ENCODE measurements around the gene ERGIC1. TPM values are rescaled to one million over a fixed set of nuclear protein-coding genes. Genes with fewer than 3 reads are reported as not detected.

Gene ERGIC1
- total and polyA plus RNA-seq, 2 of the 13 experiments (the other 11 are each of a cell fraction or from before 2014, with no cell fraction given) = 78.5 to 184 TPM

DNA sequence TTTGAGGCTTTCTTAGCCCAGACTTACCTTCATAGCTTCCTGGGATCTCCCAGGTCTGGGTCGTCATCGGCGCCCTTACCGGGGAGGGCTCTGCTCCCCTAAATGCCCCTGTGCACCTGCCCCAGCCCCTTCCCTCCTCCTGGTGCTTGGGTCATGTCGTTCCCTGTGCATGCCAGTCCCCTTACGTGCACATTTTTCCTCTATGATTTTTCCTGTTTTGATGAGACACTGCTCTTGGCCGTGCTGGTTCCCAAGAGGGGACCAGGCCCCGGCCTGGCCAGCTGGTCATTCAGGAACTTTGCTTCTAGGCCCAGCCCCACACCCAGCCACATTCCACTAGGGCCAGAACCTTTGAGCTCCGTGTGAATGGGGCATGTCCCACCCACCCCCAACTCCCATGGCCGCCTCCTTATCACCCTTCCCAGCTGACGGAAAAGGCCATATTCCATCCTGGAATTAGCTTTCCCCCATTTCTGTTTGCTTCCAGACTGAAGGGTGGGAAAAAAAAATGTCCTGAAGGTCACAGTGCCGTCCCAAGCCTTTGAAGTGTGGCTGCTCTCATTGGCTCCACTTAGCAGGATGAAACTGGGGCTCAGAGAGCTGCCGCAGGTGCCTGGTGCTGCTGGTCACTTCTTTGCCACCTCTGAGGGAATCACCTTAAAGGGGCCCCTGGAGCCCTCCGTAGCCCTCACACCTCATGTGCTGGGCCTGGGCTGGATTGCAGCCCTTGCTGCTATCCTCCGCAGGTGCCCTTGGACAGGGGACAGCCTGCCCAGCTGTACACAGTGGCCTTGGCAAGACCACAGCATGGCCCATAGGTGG lies 25.1 kb downstream of the ERGIC1 start (continued):
- no peak; the same call in 1 of the 2 replicates for TF ChIP-seq ZNF703 (CRISPR knock-in tag; IDR thresholded peaks at IDR 0.05; ENCODE audit: borderline replicate concordance)
- TF ChIP-seq ZBTB3 (CRISPR knock-in tag; IDR thresholded peaks at IDR 0.05; ENCODE audit: borderline replicate concordance, low read depth) = peak; percentile 84
- no peak for TF ChIP-seq GATAD1 (CRISPR knock-in tag; IDR thresholded peaks at IDR 0.05)
- TF ChIP-seq ELF1 (CRISPR knock-in tag; IDR thresholded peaks at IDR 0.05) = peak; percentile 21; the same call in 1 of the 2 replicates
- no peak; the same call in 1 of the 2 replicates for TF ChIP-seq ZNF160 (CRISPR knock-in tag; IDR thresholded peaks at IDR 0.05)
- 0 out of 2 replicates have a peak, but pooled peaks have one; percentile 51 for TF ChIP-seq ZNF788 (CRISPR knock-in tag; IDR thresholded peaks at IDR 0.05; ENCODE audit: borderline replicate concordance)
- TF ChIP-seq PHF8 (CRISPR knock-in tag; IDR thresholded peaks at IDR 0.05) = peak; percentile 22
- peak; percentile 23; the same call in 1 of the 2 replicates for TF ChIP-seq TCF7L2 (IDR thresholded peaks at IDR 0.05; ENCODE audit: low read depth, low read length)
- TF ChIP-seq, protein P1, sequence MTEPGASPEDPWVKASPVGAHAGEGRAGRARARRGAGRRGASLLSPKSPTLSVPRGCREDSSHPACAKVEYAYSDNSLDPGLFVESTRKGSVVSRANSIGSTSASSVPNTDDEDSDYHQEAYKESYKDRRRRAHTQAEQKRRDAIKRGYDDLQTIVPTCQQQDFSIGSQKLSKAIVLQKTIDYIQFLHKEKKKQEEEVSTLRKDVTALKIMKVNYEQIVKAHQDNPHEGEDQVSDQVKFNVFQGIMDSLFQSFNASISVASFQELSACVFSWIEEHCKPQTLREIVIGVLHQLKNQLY (CRISPR knock-in tag; IDR thresholded peaks at IDR 0.05) = peak; percentile 96
- no peak; the same call in 1 of the 2 replicates for TF ChIP-seq ZNF274 (CRISPR knock-in tag; IDR thresholded peaks at IDR 0.05)
- no peak; the same call in 1 of the 2 replicates for TF ChIP-seq ZBTB38 (CRISPR knock-in tag; IDR thresholded peaks at IDR 0.05)
- TF ChIP-seq MAFF (IDR thresholded peaks at IDR 0.05; ENCODE audit: low read depth, low read length) = no peak
- TF ChIP-seq ETV5 (CRISPR knock-in tag; IDR thresholded peaks at IDR 0.05; ENCODE audit: borderline replicate concordance) = peak; percentile 83; the same call in 1 of the 2 replicates
- TF ChIP-seq FOSL2 (CRISPR knock-in tag; IDR thresholded peaks at IDR 0.05) = peak; percentile 69; the same call in 1 of the 2 replicates
- TF ChIP-seq, protein P2, sequence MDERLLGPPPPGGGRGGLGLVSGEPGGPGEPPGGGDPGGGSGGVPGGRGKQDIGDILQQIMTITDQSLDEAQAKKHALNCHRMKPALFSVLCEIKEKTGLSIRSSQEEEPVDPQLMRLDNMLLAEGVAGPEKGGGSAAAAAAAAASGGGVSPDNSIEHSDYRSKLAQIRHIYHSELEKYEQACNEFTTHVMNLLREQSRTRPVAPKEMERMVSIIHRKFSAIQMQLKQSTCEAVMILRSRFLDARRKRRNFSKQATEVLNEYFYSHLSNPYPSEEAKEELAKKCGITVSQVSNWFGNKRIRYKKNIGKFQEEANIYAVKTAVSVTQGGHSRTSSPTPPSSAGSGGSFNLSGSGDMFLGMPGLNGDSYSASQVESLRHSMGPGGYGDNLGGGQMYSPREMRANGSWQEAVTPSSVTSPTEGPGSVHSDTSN (CRISPR knock-in tag; IDR thresholded peaks at IDR 0.05) = no peak
- TF ChIP-seq ZNF282 (IDR thresholded peaks at IDR 0.05; ENCODE audit: partially characterized antibody) = no peak
- no peak for TF ChIP-seq ZNF230 (CRISPR knock-in tag; IDR thresholded peaks at IDR 0.05)
- TF ChIP-seq SIN3B (IDR thresholded peaks at IDR 0.05; ENCODE audit: low read length) = no peak
- TF ChIP-seq MTA3 (CRISPR knock-in tag; IDR thresholded peaks at IDR 0.05) = no peak
- TF ChIP-seq RBAK (CRISPR knock-in tag; IDR thresholded peaks at IDR 0.05) = no peak
- no peak for TF ChIP-seq ZNF207 (IDR thresholded peaks at IDR 0.05; ENCODE audit: borderline replicate concordance)
- TF ChIP-seq, protein P3, sequence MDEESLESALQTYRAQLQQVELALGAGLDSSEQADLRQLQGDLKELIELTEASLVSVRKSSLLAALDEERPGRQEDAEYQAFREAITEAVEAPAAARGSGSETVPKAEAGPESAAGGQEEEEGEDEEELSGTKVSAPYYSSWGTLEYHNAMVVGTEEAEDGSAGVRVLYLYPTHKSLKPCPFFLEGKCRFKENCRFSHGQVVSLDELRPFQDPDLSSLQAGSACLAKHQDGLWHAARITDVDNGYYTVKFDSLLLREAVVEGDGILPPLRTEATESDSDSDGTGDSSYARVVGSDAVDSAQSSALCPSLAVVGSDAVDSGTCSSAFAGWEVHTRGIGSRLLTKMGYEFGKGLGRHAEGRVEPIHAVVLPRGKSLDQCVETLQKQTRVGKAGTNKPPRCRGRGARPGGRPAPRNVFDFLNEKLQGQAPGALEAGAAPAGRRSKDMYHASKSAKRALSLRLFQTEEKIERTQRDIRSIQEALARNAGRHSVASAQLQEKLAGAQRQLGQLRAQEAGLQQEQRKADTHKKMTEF (CRISPR knock-in tag; IDR thresholded peaks at IDR 0.05) = peak; percentile 62
- TF ChIP-seq MXI1 (IDR thresholded peaks at IDR 0.05; ENCODE audit: borderline replicate concordance, low read depth, low read length) = no peak; the same call in 2 of the 3 replicates
- TF ChIP-seq HMGA1 (CRISPR knock-in tag; conservative IDR thresholded peaks at IDR 0.05) = no peak
- TF ChIP-seq ZNF772 (CRISPR knock-in tag; IDR thresholded peaks at IDR 0.05) = peak; percentile 52; the same call in 1 of the 2 replicates
- TF ChIP-seq, protein P4, sequence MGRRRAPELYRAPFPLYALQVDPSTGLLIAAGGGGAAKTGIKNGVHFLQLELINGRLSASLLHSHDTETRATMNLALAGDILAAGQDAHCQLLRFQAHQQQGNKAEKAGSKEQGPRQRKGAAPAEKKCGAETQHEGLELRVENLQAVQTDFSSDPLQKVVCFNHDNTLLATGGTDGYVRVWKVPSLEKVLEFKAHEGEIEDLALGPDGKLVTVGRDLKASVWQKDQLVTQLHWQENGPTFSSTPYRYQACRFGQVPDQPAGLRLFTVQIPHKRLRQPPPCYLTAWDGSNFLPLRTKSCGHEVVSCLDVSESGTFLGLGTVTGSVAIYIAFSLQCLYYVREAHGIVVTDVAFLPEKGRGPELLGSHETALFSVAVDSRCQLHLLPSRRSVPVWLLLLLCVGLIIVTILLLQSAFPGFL (CRISPR knock-in tag; IDR thresholded peaks at IDR 0.05) = no peak
